Measurements from ENCODE around the gene PTPRN2. TPM values are rescaled to one million over a fixed set of nuclear protein-coding genes. Genes with fewer than 3 reads are reported as not detected.

Gene PTPRN2
- total RNA-seq, 2 donors from 2014 or later = 26.1 to 55.5 TPM

DNA sequence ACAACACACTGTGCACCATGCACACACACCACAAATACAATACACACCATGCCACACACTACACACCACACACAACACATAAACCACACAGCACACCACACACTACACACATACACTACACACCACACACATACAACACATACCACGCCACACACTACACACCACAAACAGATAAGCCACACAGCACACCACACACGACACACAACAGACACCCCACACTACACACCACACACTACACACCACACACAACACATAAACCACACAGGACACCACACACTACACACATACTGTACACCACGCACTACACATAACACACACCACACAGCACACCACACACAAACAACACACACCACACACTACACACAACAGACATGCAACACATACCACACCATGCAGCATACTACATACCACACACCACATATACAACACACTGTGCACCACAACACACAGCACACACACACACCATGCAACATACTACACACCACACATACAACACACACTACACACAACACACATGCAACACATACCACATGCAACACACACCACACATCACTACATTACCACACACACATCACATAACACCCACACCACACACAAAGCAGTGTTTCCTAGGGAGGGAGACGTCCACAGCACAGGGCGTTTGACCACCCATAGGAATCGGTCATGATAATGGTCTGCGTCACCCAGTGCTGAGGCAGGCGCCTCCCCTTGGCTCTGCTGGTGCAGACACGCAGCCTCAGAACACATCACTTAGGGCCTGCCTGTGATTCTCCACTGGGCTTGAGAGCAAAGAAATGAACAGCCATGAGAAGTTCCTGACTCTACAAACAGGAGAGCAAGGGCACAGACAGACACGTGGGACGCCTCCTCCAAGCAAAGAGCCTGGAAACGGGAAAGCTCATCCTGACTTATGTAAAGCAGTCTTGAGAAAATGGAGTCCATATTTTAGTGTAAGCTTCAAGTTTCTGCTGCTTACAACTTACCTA, 458.3 kb downstream of the PTPRN2 start:
- DNase-seq (ENCODE audit: low spot score) = no peak
- TF ChIP-seq, protein P1, sequence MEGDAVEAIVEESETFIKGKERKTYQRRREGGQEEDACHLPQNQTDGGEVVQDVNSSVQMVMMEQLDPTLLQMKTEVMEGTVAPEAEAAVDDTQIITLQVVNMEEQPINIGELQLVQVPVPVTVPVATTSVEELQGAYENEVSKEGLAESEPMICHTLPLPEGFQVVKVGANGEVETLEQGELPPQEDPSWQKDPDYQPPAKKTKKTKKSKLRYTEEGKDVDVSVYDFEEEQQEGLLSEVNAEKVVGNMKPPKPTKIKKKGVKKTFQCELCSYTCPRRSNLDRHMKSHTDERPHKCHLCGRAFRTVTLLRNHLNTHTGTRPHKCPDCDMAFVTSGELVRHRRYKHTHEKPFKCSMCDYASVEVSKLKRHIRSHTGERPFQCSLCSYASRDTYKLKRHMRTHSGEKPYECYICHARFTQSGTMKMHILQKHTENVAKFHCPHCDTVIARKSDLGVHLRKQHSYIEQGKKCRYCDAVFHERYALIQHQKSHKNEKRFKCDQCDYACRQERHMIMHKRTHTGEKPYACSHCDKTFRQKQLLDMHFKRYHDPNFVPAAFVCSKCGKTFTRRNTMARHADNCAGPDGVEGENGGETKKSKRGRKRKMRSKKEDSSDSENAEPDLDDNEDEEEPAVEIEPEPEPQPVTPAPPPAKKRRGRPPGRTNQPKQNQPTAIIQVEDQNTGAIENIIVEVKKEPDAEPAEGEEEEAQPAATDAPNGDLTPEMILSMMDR (IDR thresholded peaks at IDR 0.05) = no peak
- TF ChIP-seq POLR2AphosphoS5 (IDR thresholded peaks at IDR 0.05) = no peak
- TF ChIP-seq POLR2A (IDR thresholded peaks at IDR 0.05) = no peak
- no peak overlapping the region for H3K4me3 ChIP-seq
- intact Hi-C loops (cut with DNase I) = no loop called here
- no peaks in the 10 kb centered on the region for H3K9me3 ChIP-seq
- no peaks in the 10 kb centered on the region for H3K36me3 ChIP-seq
- H3K27ac ChIP-seq = no peak overlapping the region
- no peaks in the 10 kb centered on the region for H3K27me3 ChIP-seq (replicated peaks; ENCODE audit: insufficient read depth)
- no peaks in the 10 kb centered on the region for H3K4me1 ChIP-seq (replicated peaks)
- WGBS = 74% methylated on average over 12 of the region's 12 CpGs

DNA sequence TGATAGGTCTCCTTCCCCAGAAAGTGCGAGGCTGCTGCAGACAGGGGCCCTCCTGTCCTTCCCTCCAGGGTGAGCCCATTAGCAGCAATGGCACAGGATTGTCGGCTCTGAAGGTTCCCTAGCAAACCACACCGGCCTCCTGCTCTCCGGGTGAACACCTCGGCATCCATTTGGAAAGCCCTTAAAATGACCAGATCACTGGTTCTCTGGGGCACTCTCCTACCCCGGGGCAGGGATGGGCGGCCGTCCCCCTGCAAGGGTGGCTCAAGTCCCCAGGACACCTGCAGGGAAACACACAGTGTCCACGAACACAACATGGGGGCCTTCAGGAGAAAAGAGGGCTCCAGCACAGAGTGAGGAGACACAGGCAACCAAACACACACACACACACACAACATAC, 459.1 kb downstream of the PTPRN2 start:
- 68% methylated on average over 9 of the region's 9 CpGs for WGBS
- TF ChIP-seq, protein P1 (IDR thresholded peaks at IDR 0.05) = no peak
- TF ChIP-seq POLR2A (IDR thresholded peaks at IDR 0.05) = no peak
- TF ChIP-seq POLR2AphosphoS5 (IDR thresholded peaks at IDR 0.05) = no peak
- Histone ChIP-seq H3K27ac (no peak overlapping the region), H3K27me3 (replicated peaks; ENCODE audit: insufficient read depth) (no peaks in the 10 kb centered on the region), H3K9me3 (no peaks in the 10 kb centered on the region), H3K4me1 (replicated peaks) (no peaks in the 10 kb centered on the region), H3K36me3 (no peaks in the 10 kb centered on the region), H3K4me3 (no peak overlapping the region)
- intact Hi-C loops (cut with DNase I) = no loop called here
- no peak for DNase-seq (ENCODE audit: low spot score)

DNA sequence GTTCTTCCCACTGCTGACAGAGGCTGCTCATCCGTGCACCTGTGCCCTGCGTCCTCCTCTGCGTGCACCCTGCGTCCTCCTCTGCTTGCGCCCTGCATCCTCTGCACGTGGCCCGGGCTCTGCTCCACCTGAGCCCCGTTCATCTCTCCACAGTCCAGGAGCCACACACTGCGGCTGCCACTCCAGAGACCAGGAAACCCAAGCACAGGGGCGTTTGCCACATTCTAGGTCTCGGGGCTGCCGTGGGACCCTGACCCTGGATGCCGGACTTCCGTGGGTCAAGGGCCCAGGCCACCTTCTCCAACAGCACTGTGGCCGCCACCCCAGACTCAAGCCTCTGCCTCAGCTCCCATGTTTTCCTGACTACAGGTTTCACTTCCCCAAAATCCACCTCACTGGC, 460.4 kb downstream of the PTPRN2 start:
- H3K9me3 ChIP-seq = no peaks in the 10 kb centered on the region
- intact Hi-C loops (cut with DNase I) = no loop called here
- no peaks in the 10 kb centered on the region for H3K27me3 ChIP-seq (replicated peaks; ENCODE audit: insufficient read depth)
- H3K4me1 ChIP-seq (replicated peaks) = no peaks in the 10 kb centered on the region
- no peak for DNase-seq (ENCODE audit: low spot score)
- H3K27ac ChIP-seq = no peak overlapping the region
- no peak for TF ChIP-seq POLR2AphosphoS5 (IDR thresholded peaks at IDR 0.05)
- TF ChIP-seq POLR2A (IDR thresholded peaks at IDR 0.05) = no peak
- TF ChIP-seq, protein P1 (IDR thresholded peaks at IDR 0.05) = no peak
- H3K4me3 ChIP-seq = no peak overlapping the region
- H3K36me3 ChIP-seq = no peaks in the 10 kb centered on the region
- WGBS = 93% methylated on average over 15 of the region's 15 CpGs

DNA sequence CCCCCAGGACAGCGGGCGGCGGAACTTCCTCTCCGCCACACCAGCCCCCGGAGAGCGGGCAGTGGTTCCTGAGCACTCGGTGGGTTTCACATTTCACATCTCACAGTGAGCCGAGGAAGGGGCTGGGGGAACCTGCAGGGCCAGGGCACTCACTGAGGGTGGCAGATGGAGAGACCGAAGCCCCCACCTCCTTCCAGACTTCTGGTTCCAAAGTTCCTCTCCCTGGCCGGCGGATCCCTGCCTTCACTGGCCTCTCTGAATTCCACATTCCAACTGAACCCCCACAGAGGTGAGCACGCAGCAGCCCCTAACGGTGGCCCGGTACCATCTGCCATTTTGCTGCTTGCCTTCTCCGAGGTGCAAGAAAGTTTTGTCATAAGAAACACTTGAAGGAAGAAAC, 461.0 kb downstream of the PTPRN2 start:
- Histone ChIP-seq H3K9me3 (no peaks in the 10 kb centered on the region), H3K4me1 (replicated peaks) (no peaks in the 10 kb centered on the region), H3K27ac (no peak overlapping the region), H3K27me3 (replicated peaks; ENCODE audit: insufficient read depth) (no peaks in the 10 kb centered on the region), H3K36me3 (no peaks in the 10 kb centered on the region), H3K4me3 (no peak overlapping the region)
- no peak for TF ChIP-seq POLR2A (IDR thresholded peaks at IDR 0.05)
- TF ChIP-seq, protein P1 (IDR thresholded peaks at IDR 0.05) = no peak
- no peak for TF ChIP-seq POLR2AphosphoS5 (IDR thresholded peaks at IDR 0.05)
- 95% methylated on average over 6 of the region's 15 CpGs for WGBS
- DNase-seq (ENCODE audit: low spot score) = no peak
- intact Hi-C loops (cut with DNase I) = no loop called here

DNA sequence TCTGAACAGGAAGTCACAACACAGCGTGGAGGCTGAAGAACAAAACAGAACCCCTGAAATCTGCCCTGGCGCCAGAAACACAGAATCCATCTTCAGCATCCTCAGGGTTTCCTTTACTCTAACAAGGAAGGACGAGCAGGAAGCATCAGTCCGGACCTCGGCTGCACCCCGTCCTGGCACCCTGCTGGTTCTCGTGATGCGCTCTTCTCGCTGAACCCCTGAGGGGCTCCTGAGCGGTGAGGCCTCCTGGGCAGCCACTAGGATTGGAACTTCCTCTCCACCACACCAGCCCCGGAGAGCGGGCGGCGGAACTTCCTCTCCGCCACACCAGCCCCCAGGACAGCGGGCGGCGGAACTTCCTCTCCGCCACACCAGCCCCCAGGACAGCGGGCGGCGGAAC, 461.9 kb downstream of the PTPRN2 start:
- Histone ChIP-seq H3K4me3 (no peak overlapping the region), H3K36me3 (no peaks in the 10 kb centered on the region), H3K9me3 (no peaks in the 10 kb centered on the region), H3K27ac (no peak overlapping the region), H3K27me3 (replicated peaks; ENCODE audit: insufficient read depth) (no peaks in the 10 kb centered on the region), H3K4me1 (replicated peaks) (no peaks in the 10 kb centered on the region)
- TF ChIP-seq, protein P1 (IDR thresholded peaks at IDR 0.05) = no peak
- TF ChIP-seq POLR2A (IDR thresholded peaks at IDR 0.05) (no peak), POLR2AphosphoS5 (IDR thresholded peaks at IDR 0.05) (no peak)
- intact Hi-C loops (cut with DNase I) = no loop called here
- no peak for DNase-seq (ENCODE audit: low spot score)
- WGBS = 92% methylated on average over 21 of the region's 22 CpGs
